GM12874 (cell line): Measurements from ENCODE around the gene ANLN.

ENCODE experiments used
- TF ChIP-seq, protein P1 (sequence below): IDR thresholded peaks from 2 replicates; pipeline ENCODE4 v1.5.1; 2011; ENCODE audit warnings: low read depth, mild to moderate bottlenecking, control low read depth, low read length, moderate library complexity; ENCODE audit not compliant: insufficient read depth

Gene ANLN

GRCh38 chr7:36395171-36395894 is 5.7 kb downstream of the ANLN start:
- TF ChIP-seq, protein P1, sequence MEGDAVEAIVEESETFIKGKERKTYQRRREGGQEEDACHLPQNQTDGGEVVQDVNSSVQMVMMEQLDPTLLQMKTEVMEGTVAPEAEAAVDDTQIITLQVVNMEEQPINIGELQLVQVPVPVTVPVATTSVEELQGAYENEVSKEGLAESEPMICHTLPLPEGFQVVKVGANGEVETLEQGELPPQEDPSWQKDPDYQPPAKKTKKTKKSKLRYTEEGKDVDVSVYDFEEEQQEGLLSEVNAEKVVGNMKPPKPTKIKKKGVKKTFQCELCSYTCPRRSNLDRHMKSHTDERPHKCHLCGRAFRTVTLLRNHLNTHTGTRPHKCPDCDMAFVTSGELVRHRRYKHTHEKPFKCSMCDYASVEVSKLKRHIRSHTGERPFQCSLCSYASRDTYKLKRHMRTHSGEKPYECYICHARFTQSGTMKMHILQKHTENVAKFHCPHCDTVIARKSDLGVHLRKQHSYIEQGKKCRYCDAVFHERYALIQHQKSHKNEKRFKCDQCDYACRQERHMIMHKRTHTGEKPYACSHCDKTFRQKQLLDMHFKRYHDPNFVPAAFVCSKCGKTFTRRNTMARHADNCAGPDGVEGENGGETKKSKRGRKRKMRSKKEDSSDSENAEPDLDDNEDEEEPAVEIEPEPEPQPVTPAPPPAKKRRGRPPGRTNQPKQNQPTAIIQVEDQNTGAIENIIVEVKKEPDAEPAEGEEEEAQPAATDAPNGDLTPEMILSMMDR = no peak

GRCh38 chr7:36396150-36396549 is 6.5 kb downstream of the ANLN start:
- TF ChIP-seq, protein P1 = no peak

DNA sequence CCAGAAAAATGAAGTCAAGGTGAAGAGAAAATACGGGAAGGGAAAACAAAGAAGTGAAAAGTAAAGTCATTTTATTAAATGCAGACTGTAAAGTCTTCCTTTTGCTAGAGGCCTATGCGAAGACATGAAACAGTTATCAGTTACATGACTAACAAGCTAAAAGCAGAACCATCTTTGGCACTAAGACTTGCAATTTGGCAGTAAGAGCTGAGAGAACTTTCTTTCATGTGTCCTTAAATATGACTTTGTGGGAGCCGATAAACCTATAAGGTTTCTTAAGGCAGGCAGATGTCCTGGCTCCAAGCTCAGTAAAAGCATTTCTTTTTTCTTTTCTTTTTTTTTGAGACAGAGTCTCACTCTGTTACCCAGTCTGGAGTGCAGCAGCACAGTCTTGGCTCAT is 10.4 kb downstream of the ANLN start:
- TF ChIP-seq, protein P1 = no peak

- TF ChIP-seq, protein P1 = no peak
Measured at GRCh38 chr7:36400606-36401005, 10.9 kb downstream of the ANLN start.

- TF ChIP-seq, protein P1 = no peak
Measured at GRCh38 chr7:36403452-36403851, 13.8 kb downstream of the ANLN start.

DNA sequence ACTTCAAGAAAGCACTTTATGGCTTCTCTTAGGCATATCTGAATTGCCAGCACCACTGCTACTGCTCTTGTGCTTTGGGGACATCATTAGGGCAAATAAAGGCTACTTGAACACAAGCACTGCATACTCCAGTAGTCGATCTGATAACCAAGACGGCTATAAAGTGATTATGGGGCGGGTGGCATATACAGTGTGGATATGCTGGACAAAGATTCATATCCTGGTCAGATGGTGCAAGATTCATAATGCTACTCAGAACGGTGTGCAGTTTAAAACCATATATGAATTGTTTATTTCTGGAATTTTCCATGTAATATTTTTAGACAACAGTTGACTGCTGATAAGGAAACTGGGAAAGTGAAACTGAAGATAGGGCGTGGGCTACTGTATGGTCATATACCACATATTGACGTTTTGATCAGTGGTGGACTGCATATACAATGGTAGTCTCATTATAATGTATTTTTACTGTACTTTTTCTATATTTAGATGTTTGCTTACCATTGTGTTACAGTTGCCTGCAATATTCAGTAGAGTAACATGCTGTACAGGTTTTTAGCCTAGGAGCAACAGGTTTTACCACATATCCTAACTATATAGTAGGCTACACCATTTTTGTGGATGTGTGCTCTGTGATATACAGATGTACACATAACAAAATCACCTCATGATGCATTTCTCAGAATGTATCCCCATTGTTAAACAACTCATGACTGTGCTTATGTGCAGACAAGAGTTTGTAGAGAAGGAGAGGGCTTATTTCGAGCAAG is 15.2 kb downstream of the ANLN start:
- TF ChIP-seq, protein P1 = no peak

DNA sequence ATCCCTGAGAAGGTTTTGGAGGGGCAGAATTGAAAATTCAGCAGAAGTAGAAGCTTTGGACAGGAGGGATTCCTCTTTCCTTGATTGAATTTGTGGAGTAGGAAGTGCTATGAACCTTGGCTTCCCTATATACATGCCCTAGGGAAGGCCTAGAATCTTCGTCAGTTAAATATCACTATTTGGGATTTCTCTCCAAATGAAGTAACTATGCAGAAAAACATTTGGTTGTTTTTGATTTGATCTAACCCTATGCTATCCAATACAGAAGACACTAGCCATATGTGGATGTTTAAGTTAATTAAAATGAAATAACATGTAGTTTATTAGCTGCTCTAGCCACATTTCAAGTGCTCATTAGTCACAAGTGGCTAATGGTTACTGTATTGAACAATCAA is 15.7 kb downstream of the ANLN start:
- TF ChIP-seq, protein P1 = no peak
